Measurements from ENCODE around the gene GABRR2.

Gene GABRR2

DNA sequence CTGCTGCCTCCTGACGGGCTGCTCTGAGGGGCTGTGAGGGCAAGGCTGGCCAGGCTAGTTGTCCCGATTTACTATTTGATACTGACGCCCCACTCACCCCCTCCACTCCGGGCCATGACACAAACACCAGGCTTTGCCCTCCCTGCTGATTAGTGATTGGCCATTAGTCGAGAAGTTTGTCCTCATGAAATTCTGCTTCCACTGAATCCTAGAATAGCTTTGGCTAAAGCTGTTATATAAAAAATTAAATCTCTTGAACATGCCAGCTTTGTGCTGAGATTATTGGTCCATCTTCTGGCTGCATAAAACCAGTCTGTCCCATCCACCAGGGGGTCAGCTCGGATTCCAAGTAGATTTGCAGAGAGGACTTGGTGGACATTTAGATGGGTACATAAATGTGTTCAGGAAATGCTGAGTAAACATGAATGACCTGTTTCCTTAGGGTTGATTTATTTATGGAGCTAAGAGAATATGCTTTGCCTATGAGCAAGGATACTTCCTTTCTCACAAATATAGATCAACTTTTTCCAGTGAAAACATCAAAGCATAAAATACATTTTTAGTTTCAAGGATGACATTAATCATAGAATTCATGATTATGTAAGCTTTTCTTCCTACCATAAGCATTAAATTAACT, at the start of gene GABRR2:
GABRR2 (minus strand) TSS at position 51 of the 637 bp plus-strand sequence. CDS start 134 bp downstream, outside the sequence.
- TF ChIP-seq EZH2 (optimal IDR thresholded peaks at IDR 0.05; ENCODE audit: low read depth, low read length) = no peak
- TF ChIP-seq, protein P1, sequence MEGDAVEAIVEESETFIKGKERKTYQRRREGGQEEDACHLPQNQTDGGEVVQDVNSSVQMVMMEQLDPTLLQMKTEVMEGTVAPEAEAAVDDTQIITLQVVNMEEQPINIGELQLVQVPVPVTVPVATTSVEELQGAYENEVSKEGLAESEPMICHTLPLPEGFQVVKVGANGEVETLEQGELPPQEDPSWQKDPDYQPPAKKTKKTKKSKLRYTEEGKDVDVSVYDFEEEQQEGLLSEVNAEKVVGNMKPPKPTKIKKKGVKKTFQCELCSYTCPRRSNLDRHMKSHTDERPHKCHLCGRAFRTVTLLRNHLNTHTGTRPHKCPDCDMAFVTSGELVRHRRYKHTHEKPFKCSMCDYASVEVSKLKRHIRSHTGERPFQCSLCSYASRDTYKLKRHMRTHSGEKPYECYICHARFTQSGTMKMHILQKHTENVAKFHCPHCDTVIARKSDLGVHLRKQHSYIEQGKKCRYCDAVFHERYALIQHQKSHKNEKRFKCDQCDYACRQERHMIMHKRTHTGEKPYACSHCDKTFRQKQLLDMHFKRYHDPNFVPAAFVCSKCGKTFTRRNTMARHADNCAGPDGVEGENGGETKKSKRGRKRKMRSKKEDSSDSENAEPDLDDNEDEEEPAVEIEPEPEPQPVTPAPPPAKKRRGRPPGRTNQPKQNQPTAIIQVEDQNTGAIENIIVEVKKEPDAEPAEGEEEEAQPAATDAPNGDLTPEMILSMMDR (IDR thresholded peaks at IDR 0.05; ENCODE audit: low read length) = no peak
- Histone ChIP-seq H3K36me3 (replicated peaks; ENCODE audit: insufficient read depth, low read length) (no peaks in the 10 kb centered on the region; the same call in 1 of the 2 replicates), H3K9me2 (replicated peaks; ENCODE audit: insufficient read depth, low read length) (no peaks in the 10 kb centered on the region), H4K20me1 (ENCODE audit: insufficient read depth, low read length) (no peaks in the 10 kb centered on the region), H3K27me3 (replicated peaks; ENCODE audit: insufficient read depth, low read length) (no peaks in the 10 kb centered on the region), H3K9ac (ENCODE audit: low read length) (no peak within 1 kb of the TSS), H3K9me3 (replicated peaks; ENCODE audit: insufficient read depth, low read length) (no peaks in the 10 kb centered on the region), H2AFZ (ENCODE audit: low read length) (no peak within 1 kb of the TSS), H3K4me1 (ENCODE audit: low read length) (no peaks in the 10 kb centered on the region), H3K27ac (ENCODE audit: low read length) (no peak within 1 kb of the TSS), H3K4me2 (ENCODE audit: low read depth, low read length) (no peak within 1 kb of the TSS), H3K79me2 (ENCODE audit: low read length) (peaks cover 26% of the 10 kb centered on the region), H3K4me3 (ENCODE audit: low read length) (no peak within 1 kb of the TSS), H3F3A (ENCODE audit: insufficient read depth, low read length) (no peaks in the 10 kb centered on the region)
- no peak for DNase-seq

DNA sequence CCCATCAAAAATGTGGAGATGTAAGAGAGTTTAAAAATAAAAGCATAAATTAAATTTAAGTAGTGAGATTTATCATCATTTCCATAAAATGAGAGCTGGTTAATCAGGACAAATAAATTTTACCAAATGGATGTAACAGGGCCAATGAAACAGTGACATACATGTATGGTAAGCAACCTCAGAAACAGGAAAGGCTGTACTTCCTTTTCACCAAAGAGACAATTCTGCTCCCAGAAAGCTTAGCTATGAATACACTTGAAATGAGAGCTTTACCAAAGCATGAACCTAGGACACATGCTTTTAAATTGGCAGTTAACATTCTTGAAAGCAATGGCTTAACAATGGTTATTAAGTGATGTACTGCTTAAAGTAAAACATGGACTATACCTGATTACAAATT, 49.5 kb upstream of the GABRR2 start:
- Histone ChIP-seq H4K20me1 (ENCODE audit: insufficient read depth, low read length) (no peaks in the 10 kb centered on the region), H3K4me2 (ENCODE audit: low read depth, low read length) (peak overlapping the region; percentile 26), H3K79me2 (ENCODE audit: low read length) (peaks cover 77% of the 10 kb centered on the region), H3K9ac (ENCODE audit: low read length) (peak overlapping the region; percentile 2; the same call in 1 of the 2 replicates), H3K4me3 (ENCODE audit: low read length) (no peak overlapping the region), H3F3A (ENCODE audit: insufficient read depth, low read length) (peaks cover 33% of the 10 kb centered on the region), H3K27ac (ENCODE audit: low read length) (peak overlapping the region; percentile 44; the same call in 1 of the 2 replicates), H2AFZ (ENCODE audit: low read length) (no peak overlapping the region), H3K27me3 (replicated peaks; ENCODE audit: insufficient read depth, low read length) (no peaks in the 10 kb centered on the region), H3K9me2 (replicated peaks; ENCODE audit: insufficient read depth, low read length) (no peaks in the 10 kb centered on the region), H3K4me1 (ENCODE audit: low read length) (peaks cover 82% of the 10 kb centered on the region), H3K36me3 (replicated peaks; ENCODE audit: insufficient read depth, low read length) (no peaks in the 10 kb centered on the region), H3K9me3 (replicated peaks; ENCODE audit: insufficient read depth, low read length) (no peaks in the 10 kb centered on the region)
- TF ChIP-seq EZH2 (optimal IDR thresholded peaks at IDR 0.05; ENCODE audit: low read depth, low read length) (no peak), EZH2phosphoT487 (IDR thresholded peaks at IDR 0.05; ENCODE audit: low read length) (no peak)
- TF ChIP-seq, protein P1 (IDR thresholded peaks at IDR 0.05; ENCODE audit: low read length) = no peak
- DNase-seq = no peak

DNA sequence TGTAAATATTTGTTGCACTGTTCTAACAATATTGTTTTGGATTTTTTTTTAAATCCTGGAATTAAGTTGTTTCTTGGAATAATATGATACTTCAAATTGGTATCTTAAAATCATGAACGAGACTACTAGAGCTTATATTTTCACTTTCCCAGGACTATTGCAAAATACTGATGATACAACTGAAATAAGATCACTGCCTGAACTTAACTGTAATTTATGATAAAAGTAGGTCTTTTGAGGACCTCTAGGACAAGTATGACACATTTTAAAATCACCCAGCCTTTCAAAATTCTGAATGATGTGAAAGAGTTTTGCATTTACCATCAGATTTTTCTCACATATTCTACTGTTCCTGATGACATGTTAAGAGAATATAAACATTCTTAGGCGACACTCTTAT, 46.1 kb upstream of the GABRR2 start:
- Histone ChIP-seq H3K27ac (ENCODE audit: low read length) (peak overlapping the region; percentile 99; the same call in 1 of the 2 replicates), H3K79me2 (ENCODE audit: low read length) (peaks cover 50% of the 10 kb centered on the region), H3F3A (ENCODE audit: insufficient read depth, low read length) (peaks cover 57% of the 10 kb centered on the region), H3K27me3 (replicated peaks; ENCODE audit: insufficient read depth, low read length) (no peaks in the 10 kb centered on the region), H3K4me2 (ENCODE audit: low read depth, low read length) (peak overlapping the region; percentile 78), H3K9me3 (replicated peaks; ENCODE audit: insufficient read depth, low read length) (no peaks in the 10 kb centered on the region), H3K4me3 (ENCODE audit: low read length) (no peak overlapping the region), H3K36me3 (replicated peaks; ENCODE audit: insufficient read depth, low read length) (no peaks in the 10 kb centered on the region), H3K9ac (ENCODE audit: low read length) (peak overlapping the region; percentile 3; the same call in 1 of the 2 replicates), H4K20me1 (ENCODE audit: insufficient read depth, low read length) (no peaks in the 10 kb centered on the region), H2AFZ (ENCODE audit: low read length) (no peak overlapping the region), H3K9me2 (replicated peaks; ENCODE audit: insufficient read depth, low read length) (no peaks in the 10 kb centered on the region), H3K4me1 (ENCODE audit: low read length) (peaks cover 84% of the 10 kb centered on the region)
- TF ChIP-seq, protein P1 (IDR thresholded peaks at IDR 0.05; ENCODE audit: low read length) = no peak
- no peak for TF ChIP-seq EZH2phosphoT487 (IDR thresholded peaks at IDR 0.05; ENCODE audit: low read length)
- no peak for TF ChIP-seq EZH2 (optimal IDR thresholded peaks at IDR 0.05; ENCODE audit: low read depth, low read length)
- no peak for DNase-seq
